Pons (tissue), 1 donor: ENCODE measurements around the gene TMEM263.
A peak's percentile ranks its signal among the peaks of the same experiment; 100 is the strongest.
"Not testable (repeated sequence)": the region's sequence is repeated elsewhere in the genome, so short reads cannot be mapped to it uniquely, and the experiment has no call there.

Experiments used
- DNase-seq: peaks from one replicate; pipeline ENCODE4 v3.0.0-alpha.2; 2016; ENCODE audit warnings: low spot score

Gene TMEM263

DNA sequence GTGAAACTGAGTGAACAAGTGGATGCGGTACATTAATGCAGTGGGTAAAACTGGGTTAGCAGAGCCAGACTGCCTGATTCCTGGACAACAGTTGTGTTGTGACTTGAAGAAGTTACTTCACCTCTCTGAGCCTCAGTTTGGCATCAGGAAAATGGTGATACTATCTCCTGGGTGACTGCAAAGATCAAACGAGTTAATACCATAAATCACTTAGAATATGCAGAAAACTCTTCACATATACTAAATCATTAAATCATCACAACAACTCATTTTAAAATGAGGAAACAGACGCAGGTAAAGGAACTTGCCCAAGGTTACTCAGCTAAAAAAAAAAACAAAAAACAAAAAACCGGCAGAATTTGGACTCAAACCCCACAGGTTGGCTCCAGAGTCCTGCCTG lies 30.4 kb downstream of the TMEM263 start:
- no peak for DNase-seq

DNA sequence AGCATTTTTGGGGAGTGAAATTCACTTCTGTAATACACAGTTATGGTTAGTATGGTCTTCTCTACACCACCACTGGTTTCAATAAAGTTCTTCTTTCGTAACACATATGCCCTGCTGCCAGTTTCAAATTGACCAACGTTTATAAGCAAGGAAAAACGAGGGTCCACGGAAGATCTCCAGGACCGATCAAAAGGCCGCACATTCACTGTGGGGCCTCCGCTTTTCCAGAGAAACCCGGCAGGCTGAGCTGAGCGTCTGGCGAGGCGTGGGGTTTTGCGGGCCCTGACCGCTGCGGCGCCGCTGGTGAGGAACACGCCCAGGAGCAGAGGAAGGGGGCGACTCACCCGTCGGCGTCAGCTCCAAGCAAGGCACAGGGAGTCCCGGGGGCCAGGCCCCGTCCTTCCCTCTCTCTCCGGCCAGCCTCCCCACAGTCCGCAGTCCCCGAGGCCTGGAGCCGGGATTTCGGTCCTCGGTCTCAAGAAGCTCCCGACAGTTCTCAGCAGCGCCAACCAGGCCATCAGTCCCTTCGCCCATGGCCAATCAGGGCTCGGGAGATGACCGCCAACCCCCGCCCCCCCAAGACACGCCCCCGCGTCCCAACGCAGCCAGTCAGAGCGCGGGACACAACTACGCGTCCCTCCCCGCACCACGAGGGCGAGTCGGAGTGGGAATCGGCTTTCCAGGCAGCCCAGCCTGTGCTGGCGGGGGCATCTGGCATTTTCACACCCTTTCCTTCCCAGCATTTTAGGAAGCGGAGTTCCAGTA lies 31.1 kb downstream of the TMEM263 start, which contains the start of gene MTERF2:
MTERF2 (minus strand) TSS at position 522 of the 765 bp plus-strand sequence. CDS start 8,432 bp downstream, outside the sequence.
- DNase-seq = peak; percentile 95

DNA sequence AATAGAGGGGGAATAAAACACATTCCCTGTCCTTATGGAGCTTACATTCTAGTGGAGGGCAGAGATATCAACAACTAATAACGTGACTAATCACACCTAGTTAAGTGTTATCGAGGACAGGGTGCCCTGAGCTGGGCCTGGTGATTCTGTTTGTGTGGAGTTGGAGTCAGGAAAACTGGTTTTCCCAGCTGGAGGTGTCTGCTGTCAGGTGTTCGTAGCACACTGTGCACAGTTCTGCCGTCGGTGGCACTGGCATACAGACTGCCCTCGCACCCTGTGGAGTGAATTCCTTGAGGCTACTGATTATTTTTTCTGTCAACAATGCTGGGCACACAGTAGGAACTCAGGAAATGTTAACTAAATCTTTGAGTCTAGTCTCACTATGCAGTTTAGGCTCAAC lies 32.1 kb downstream of the TMEM263 start:
- DNase-seq = no peak

DNA sequence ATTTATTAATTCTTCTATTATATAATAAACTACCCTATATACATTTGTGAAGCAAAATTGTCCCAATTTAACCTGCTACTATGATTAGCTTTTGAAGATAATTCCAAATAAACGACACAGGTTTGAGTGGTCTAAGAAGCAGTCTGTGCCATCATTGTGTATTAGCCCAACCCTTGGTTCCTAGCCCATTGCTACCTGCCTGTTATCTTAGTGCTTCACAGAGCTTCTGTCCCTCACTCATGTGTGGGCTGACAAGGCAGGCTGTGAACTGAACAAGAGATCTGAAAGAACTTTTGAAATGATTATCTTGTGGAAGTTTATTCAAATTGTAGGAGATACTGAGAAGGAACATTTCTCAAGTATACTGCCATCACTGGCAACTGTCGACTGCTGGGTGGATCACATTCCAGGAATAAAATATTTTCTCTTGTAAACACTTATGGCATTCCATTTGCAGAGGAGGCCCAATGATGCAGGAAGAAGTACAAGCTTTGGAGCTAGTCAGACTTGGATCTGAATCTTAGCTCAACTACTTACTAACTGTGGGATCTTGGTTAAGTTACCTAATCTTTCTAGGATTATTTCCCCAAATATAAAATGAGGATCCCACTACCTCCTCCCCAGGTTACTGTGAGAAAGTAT lies 39.0 kb downstream of the TMEM263 start:
- DNase-seq = no peak

GRCh38 chr12:106996102-106996501 lies 40.4 kb downstream of the TMEM263 start:
- not testable (repeated sequence) for DNase-seq

DNA sequence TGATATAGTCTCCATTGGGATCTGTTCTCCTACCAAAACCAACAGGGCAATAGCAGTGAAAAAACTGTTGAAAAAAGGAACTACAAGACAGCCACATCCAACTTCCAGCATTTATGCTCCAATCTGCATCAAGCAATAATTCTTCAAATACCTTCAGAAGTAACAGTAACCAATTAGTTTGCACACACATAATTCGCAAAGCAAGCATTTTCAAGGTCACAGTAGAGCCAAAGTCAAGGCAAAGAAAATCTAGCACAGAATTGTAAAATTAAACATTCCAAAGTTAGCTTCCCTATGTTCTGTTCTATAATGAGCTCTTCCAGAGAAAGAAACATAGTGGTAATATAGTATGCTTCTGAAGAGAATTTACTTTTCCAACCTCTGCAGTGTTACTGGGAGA lies 42.2 kb downstream of the TMEM263 start:
- no peak for DNase-seq

DNA sequence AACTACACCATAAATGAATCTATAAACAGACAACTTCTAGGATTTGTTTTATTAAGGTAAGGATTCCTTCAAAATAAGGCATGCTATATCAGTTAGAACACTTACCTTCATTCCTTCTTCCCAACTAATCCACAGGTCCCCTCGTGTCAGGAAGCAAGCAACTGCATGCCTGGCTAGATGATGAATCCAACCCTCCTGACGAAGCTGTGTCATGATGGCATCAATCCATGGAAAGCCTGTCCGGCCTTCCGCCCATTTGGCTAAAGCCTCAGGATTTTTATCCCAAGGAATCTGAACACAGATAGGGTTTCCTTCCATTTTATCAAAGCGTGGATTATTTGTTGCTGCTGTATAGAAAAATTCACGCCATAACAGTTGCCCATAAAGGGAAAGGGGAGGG lies 43.7 kb downstream of the TMEM263 start:
- no peak for DNase-seq

GRCh38 chr12:107002665-107003064 lies 47.0 kb downstream of the TMEM263 start:
- DNase-seq = not testable (repeated sequence)

- DNase-seq = no peak
These were observed 51.7 kb downstream of the TMEM263 start for GRCh38 chr12:107007411-107007810.

- no peak for DNase-seq
These were observed 55.8 kb downstream of the TMEM263 start for GRCh38 chr12:107011519-107011918.

DNA sequence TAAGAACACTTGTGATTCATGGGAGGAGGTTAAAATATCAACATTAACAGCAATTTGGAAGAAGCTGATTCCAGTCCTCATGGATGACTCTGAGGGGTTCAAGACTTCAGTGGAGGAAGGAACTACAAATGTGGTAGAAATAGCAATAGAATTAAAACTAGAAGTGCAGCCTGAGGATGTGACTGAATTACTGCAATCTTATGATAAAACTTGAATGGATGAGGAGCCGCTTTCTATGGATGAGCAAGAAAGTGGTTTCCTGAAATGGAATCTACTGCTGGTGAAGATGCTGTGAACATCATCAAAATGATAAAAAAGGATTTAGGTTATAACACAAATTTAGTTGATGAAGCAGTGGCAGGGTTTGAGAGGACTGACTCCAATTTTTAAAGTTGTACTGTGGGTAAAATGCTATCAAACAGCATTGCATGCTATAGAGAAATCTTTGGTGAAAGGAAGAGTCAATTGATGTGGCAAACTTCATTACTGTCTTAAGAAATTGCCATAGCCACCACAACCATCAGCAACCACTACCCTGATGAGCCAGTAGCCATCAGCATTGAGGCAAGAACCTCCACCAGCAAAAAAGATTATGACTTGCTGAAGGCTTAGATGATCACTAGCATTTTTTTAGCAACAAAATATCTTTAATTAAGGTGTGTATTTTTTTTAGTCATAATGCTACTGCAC lies 57.2 kb downstream of the TMEM263 start:
- DNase-seq = no peak

- DNase-seq = no peak
These were observed 58.3 kb downstream of the TMEM263 start for GRCh38 chr12:107014055-107014454.

DNA sequence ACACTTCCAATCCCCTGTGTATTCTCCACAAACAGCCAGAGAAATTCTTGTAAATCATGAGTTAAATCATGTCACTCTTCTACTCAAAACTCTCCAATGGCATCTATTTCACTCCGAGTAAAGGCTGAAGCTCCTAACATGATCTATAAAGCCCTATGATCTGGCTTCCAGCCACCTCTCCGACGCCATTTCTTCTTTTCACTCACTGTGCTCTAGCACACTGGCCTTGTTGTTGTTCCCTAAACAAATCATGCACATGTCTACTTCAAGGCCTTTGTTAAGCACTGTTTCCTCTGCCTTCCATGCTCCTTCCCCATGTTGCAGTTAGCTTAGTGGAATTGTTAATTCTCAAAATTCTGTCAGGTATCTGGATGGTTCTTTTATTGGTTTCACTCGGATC lies 61.3 kb downstream of the TMEM263 start:
- no peak for DNase-seq

- DNase-seq = no peak
These were observed 63.8 kb downstream of the TMEM263 start for GRCh38 chr12:107019546-107019945.
